Measurements from ENCODE around the gene PALD1. TPM values are rescaled to one million over a fixed set of nuclear protein-coding genes. Genes with fewer than 3 reads are reported as not detected.

PALD1 gene
- total RNA-seq, 2 donors from 2014 or later = 0.07 to 0.13 TPM

GRCh38 chr10:70565556-70566514, 87.3 kb downstream of the PALD1 start:
- no peaks in the 10 kb centered on the region for H3K27me3 Mint-ChIP-seq
- no peak for ATAC-seq
- H3K36me3 Mint-ChIP-seq (ENCODE audit: low read depth) = no peaks in the 10 kb centered on the region
- H3K9me3 ChIP-seq (ENCODE audit: control insufficient read depth, low read length, poor library complexity, severe bottlenecking) = no peaks in the 10 kb centered on the region
- DNase-seq = no peak
- H3K4me3 Mint-ChIP-seq = no peak overlapping the region
- peak overlapping the region; percentile 34 for H3K27ac Mint-ChIP-seq
- peaks cover 8% of the 10 kb centered on the region for H3K4me1 Mint-ChIP-seq

- peaks cover 8% of the 10 kb centered on the region for H3K4me1 Mint-ChIP-seq
- no peak overlapping the region for H3K4me3 Mint-ChIP-seq
- no peaks in the 10 kb centered on the region for H3K27me3 Mint-ChIP-seq
- ATAC-seq (no peak), DNase-seq (no peak)
- H3K36me3 Mint-ChIP-seq (ENCODE audit: low read depth) = no peaks in the 10 kb centered on the region
- H3K9me3 ChIP-seq (ENCODE audit: control insufficient read depth, low read length, poor library complexity, severe bottlenecking) = no peaks in the 10 kb centered on the region
- no peak overlapping the region for H3K27ac Mint-ChIP-seq
Measured at GRCh38 chr10:70566515-70567290, 88.1 kb downstream of the PALD1 start.

GRCh38 chr10:70567603-70568002, 89.0 kb downstream of the PALD1 start:
- ATAC-seq = no peak

GRCh38 chr10:70568113-70568512, 89.5 kb downstream of the PALD1 start:
- Mint-ChIP-seq H3K4me1 (peaks cover 9% of the 10 kb centered on the region), H3K27me3 (no peaks in the 10 kb centered on the region), H3K27ac (no peak overlapping the region), H3K36me3 (ENCODE audit: low read depth) (no peaks in the 10 kb centered on the region), H3K4me3 (no peak overlapping the region)
- ATAC-seq = no peak
- H3K9me3 ChIP-seq (ENCODE audit: control insufficient read depth, low read length, poor library complexity, severe bottlenecking) = no peaks in the 10 kb centered on the region
- DNase-seq = no peak

More at GRCh38 chr10:70567603-70568002, 89.0 kb downstream of the PALD1 start:
- no peaks in the 10 kb centered on the region for H3K27me3 Mint-ChIP-seq
- H3K4me3 Mint-ChIP-seq = no peak overlapping the region
- H3K36me3 Mint-ChIP-seq (ENCODE audit: low read depth) = no peaks in the 10 kb centered on the region
- H3K4me1 Mint-ChIP-seq = peaks cover 8% of the 10 kb centered on the region
- no peaks in the 10 kb centered on the region for H3K9me3 ChIP-seq (ENCODE audit: control insufficient read depth, low read length, poor library complexity, severe bottlenecking)
- H3K27ac Mint-ChIP-seq = no peak overlapping the region
- no peak for DNase-seq

GRCh38 chr10:70568781-70569495, 90.4 kb downstream of the PALD1 start:
- Mint-ChIP-seq H3K36me3 (ENCODE audit: low read depth) (no peaks in the 10 kb centered on the region), H3K4me1 (peaks cover 5% of the 10 kb centered on the region)
- no peak for DNase-seq

GRCh38 chr10:70571236-70571635, 92.7 kb downstream of the PALD1 start:
- Mint-ChIP-seq H3K4me3 (no peak overlapping the region), H3K36me3 (ENCODE audit: low read depth) (no peaks in the 10 kb centered on the region), H3K4me1 (peaks cover 13% of the 10 kb centered on the region), H3K27me3 (no peaks in the 10 kb centered on the region), H3K27ac (no peak overlapping the region)
- ATAC-seq (no peak), DNase-seq (no peak)
- H3K9me3 ChIP-seq (ENCODE audit: control insufficient read depth, low read length, poor library complexity, severe bottlenecking) = no peaks in the 10 kb centered on the region

More at GRCh38 chr10:70568781-70569495, 90.4 kb downstream of the PALD1 start:
- H3K27me3 Mint-ChIP-seq = no peaks in the 10 kb centered on the region
- no peak overlapping the region for H3K4me3 Mint-ChIP-seq
- H3K9me3 ChIP-seq (ENCODE audit: control insufficient read depth, low read length, poor library complexity, severe bottlenecking) = no peaks in the 10 kb centered on the region
- no peak for ATAC-seq
- no peak overlapping the region for H3K27ac Mint-ChIP-seq

DNA sequence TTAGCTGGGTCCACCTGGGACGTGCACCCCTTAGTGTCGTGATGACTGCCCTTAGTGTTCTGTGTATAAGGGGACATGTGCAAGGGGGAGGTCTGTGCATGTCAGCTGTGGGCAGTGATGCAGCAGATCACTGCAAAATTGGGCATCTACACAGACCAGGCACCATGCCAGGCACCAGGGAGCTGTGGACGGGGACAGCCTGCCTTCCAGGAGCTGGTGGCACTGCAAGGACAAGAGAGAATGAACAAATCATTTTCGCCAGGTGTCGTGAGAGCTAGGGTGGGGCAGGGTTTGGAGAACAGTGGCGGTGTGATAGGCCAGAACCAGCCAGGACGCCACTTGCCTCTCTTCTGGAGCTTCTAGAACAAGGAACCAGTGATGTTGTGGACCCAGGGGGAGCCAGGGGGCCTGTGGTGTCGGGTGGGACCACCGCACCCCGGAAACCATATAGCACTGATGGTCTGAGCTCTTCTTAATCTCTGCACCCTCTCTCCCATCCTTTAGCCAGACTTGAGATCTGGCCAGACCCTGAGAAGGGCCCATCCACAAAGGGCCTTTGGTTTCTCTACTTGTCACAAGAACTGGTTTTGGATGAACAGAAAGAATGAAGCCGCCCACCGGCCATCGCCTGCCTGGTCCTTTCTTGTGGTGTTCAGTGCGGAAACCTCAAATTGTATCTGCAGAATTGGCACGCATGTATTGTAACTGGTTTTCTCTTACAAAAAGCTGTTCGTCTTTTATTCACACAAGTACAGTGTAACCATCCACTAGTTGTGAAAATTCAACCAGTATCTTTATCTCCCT, 93.3 kb downstream of the PALD1 start:
- ATAC-seq (no peak), DNase-seq (no peak)
- Mint-ChIP-seq H3K27ac (no peak overlapping the region), H3K4me3 (no peak overlapping the region), H3K4me1 (peaks cover 19% of the 10 kb centered on the region), H3K36me3 (ENCODE audit: low read depth) (no peaks in the 10 kb centered on the region), H3K27me3 (no peaks in the 10 kb centered on the region)
- H3K9me3 ChIP-seq (ENCODE audit: control insufficient read depth, low read length, poor library complexity, severe bottlenecking) = no peaks in the 10 kb centered on the region

DNA sequence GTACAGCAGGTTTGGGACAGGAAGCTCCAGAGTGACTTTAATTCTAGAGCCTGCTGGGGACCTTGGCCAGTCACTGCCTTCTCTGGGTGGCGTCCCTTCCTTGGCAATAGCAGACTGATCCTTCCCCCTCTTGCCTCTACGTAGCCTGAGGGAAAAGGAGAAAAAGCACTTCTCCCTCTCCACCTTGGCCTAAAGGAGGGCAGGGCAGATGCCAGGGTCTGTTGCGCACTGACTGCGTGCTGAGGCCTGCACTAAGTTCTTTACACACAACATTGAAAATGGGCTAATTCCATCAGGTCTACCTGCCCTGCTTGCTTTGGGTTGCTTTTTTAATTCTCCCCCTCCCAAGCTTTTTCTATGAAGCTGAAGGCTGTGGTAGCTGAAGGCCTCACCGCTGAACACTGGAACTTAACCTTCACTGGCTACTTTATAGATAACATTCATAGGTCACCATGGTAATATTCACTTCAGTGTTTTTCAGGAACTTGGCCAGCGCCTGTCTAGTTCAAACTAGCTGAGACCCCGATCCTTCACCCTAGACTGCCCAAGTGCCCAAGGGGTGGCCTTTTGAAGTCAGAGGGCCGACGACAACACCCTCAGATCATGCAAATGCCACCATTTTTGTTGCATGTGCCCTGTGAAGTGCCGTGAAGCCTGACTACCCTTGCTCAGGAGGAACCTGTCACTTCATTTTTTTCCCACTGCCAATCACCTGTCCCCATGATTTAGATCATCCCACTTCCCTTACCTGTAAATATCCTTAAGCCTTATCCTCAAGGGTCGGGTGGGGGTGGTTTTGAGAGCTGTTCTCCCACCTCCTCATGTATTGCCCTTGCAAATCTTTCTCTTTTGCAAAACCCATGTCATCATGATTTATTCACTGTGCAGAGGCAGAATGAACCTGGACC, 95.3 kb downstream of the PALD1 start:
- H3K9me3 ChIP-seq (ENCODE audit: control insufficient read depth, low read length, poor library complexity, severe bottlenecking) = no peaks in the 10 kb centered on the region
- ATAC-seq (no peak), DNase-seq (no peak)
- peaks cover 37% of the 10 kb centered on the region for H3K4me1 Mint-ChIP-seq
- H3K27me3 Mint-ChIP-seq = no peaks in the 10 kb centered on the region
- no peaks in the 10 kb centered on the region for H3K36me3 Mint-ChIP-seq (ENCODE audit: low read depth)
- H3K4me3 Mint-ChIP-seq = no peak overlapping the region
- H3K27ac Mint-ChIP-seq = no peak overlapping the region

- DNase-seq (no peak), ATAC-seq (no peak)
- H3K9me3 ChIP-seq (ENCODE audit: control insufficient read depth, low read length, poor library complexity, severe bottlenecking) = no peaks in the 10 kb centered on the region
- peak overlapping the region; percentile 89 for H3K27ac Mint-ChIP-seq
- H3K27me3 Mint-ChIP-seq = no peaks in the 10 kb centered on the region
- no peak overlapping the region for H3K4me3 Mint-ChIP-seq
- H3K4me1 Mint-ChIP-seq = peaks cover 45% of the 10 kb centered on the region
- H3K36me3 Mint-ChIP-seq (ENCODE audit: low read depth) = no peaks in the 10 kb centered on the region
Measured at GRCh38 chr10:70575486-70575873, 96.9 kb downstream of the PALD1 start.

DNA sequence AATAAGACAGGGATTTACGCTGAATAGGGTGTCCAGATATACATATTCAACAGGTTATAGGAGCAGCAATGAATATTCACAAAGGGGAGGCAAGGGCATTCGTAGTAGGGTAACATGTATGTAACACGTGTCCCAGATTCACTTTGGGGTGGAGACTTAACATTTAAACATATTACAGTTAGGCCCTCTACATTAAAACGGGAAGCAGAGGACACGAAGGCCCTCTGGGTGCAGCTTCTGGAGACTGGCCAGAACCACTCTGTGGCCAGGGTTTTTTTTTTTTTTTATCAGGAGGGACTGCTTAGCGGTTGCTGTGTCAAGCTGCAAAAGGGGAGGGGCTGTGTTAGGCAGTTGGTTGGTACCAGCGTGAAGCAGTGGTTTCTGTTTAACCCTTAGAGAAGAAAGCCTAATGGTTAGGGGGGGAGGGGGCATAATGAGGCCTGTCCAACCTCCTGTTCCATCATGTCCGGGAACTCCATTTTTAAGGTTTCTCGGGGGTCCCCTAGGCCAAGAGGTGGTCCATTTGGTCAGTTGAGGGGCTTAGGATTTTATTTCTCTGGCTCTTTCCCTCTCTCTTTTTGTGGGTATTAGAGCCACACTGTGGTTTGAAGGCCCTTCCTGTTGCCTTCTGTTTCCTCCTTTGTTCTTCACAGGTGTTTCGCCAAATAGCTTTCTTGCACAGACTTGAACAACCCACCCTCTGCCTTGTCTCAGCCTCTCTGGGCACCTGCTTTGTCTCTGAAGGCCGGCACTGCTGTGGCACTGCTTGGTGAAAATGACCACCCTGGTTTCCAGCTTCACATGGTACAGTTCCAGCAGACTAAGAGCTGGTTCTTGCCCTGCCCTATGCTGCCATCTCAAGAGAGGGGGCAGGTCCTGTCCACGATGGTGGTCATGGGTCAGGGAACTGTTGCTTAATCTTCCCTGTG, 97.6 kb downstream of the PALD1 start:
- no peaks in the 10 kb centered on the region for H3K27me3 Mint-ChIP-seq
- peak overlapping the region; percentile 89 for H3K27ac Mint-ChIP-seq

More for the DNA sequence above, 97.6 kb downstream of the PALD1 start:
- DNase-seq = no peak
- H3K4me3 Mint-ChIP-seq = no peak overlapping the region
- peaks cover 45% of the 10 kb centered on the region for H3K4me1 Mint-ChIP-seq
- H3K36me3 Mint-ChIP-seq (ENCODE audit: low read depth) = no peaks in the 10 kb centered on the region
- ATAC-seq = peak; percentile 38
- H3K9me3 ChIP-seq (ENCODE audit: control insufficient read depth, low read length, poor library complexity, severe bottlenecking) = no peaks in the 10 kb centered on the region

Data from T-helper 17 cell (primary cell).